Forelimb muscle (tissue), 1 donor: Measurements from ENCODE around the gene RFX4. TPM values are rescaled to one million over a fixed set of nuclear protein-coding genes. Genes with fewer than 3 reads are reported as not detected.
"Not testable (repeated sequence)": the region's sequence is repeated elsewhere in the genome, so short reads cannot be mapped to it uniquely, and the experiment has no call there.

Experiments used
- DNase-seq: peaks from one replicate; pipeline ENCODE4 v3.0.0-alpha.2; 2013; ENCODE audit warnings: low read depth
- polyA plus RNA-seq: library from polyadenylated mRNA; unstranded; fragments of 120-200 nt; gene quantifications from one replicate; pipeline ENCODE4 v1.2.1, GENCODE V29; 2013; ENCODE audit not compliant: insufficient read length

RFX4 gene
- polyA plus RNA-seq, 1 donor: 0.15 TPM

DNA sequence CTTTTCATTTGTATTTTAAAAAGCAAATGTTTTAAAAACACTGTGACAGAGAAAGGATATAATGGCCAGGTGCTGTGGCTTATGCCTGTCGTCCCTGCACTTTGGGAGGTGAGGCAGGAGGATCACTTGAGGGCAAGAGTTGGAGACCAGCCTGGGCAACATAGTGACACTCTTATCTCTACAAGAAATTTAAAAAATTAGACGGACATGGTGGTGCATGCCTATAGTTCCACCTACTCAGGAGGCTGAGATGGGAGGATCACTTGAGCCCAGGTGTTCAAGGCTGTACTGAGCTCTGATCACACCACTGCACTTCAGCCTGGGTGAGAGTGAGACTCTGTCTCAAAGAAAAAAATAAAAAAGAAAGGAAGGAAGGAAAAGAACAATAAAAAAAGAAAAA lies 7.8 kb downstream of the RFX4 start:
- DNase-seq: no peak

GRCh38 chr12:106594447-106594846 lies 11.6 kb downstream of the RFX4 start:
- DNase-seq: no peak

DNA sequence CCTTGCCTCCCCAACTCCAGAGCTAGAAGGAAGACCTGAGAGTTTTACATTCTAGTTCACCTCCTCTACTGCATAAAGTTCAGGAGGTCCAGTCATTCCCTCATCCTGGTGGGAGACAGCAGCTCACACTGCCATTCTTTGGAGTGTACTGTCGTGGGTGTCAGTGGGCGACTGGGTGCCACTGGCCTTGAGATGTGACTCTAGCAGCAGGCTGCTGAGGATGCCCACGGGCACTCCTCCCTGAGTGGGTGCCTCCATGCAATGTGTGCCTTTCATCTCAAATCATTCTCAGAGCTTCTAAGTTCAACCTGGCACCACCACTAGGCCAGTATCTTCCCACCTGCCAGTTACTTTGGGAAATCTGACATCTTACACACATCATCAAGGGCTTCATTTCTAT lies 12.5 kb downstream of the RFX4 start:
- DNase-seq: no peak

DNA sequence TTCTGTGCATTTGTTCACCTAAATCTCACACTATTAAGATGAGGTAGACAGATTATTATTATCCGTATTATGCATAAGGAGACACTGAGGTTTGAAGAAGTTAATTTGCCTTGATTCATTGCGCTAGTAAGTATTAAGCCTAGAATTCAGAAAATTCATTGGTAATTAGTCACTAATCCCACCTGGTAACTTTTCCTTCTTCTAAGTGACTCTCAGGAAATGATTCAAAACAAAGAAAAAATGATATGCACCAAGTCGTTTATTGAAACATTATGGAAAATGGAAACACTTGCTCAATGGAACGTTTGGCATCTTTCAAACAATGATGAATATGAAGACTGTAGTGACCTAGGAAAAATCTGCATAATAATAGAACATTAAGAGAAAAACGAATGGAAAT lies 15.2 kb downstream of the RFX4 start:
- no peak for DNase-seq

GRCh38 chr12:106599302-106599701 lies 16.5 kb downstream of the RFX4 start:
- DNase-seq: no peak

GRCh38 chr12:106600503-106600902 lies 17.7 kb downstream of the RFX4 start:
- no peak for DNase-seq

DNA sequence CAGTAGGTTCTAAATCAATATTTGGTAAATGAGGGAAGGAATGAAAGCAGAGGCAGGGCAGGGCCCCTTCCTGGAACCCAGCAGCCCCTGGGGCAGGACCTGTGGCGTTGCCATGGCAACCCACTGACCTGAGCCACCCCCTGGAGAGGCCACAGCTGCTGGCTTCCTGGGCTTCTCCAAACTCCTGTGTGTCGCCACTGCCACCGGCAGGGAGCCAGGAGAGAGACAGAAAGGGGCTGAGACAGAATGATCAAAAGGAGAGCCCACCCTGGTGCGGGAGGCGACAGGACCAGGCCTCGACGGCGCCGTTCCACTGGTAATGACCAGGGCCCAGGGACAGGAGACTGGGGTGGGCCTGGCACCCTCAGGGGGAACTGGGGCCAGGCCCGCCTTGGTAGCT lies 18.2 kb downstream of the RFX4 start:
- no peak for DNase-seq

- no peak for DNase-seq
These were observed 18.7 kb downstream of the RFX4 start for GRCh38 chr12:106601496-106601895.

GRCh38 chr12:106602076-106602475 lies 19.3 kb downstream of the RFX4 start:
- DNase-seq: no peak

GRCh38 chr12:106605254-106605653 lies 22.4 kb downstream of the RFX4 start:
- DNase-seq: no peak

DNA sequence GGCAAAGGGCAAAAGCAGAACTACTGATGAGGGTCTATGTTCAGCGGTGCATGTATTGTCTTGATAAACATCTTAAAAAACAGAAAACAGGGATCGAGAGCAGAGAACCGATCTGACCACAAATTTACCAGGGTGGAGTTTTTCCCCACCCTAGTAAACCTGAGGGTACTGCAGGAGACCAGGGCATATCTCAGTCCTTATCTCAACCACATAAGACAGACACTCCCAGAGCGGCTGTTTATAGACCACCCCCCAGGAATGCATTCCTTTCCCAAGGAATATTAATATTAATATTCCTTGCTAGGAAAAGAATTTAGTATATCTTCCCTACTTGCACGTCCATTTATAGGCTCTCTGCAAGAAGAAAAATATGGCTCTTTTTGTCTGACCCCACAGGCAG lies 37.8 kb downstream of the RFX4 start:
- DNase-seq: not testable (repeated sequence)

DNA sequence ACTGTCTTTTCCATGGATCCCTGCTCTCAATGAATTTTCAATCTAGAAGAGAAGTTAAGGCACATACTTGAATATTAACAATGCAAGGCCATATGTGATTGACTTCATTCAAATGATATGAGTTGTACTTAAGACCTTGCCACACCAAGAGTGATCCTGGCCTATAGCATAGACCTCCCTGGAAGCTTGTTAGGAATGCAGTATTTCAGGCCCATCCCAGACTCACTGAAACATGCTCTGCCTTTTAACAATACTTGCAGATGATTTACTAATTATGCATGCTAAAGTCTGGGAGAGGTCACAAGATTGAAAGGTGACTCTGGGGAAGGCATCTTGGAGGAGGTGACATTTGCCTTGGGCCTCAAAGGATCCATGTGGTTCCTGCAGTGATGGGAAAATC lies 43.2 kb downstream of the RFX4 start:
- no peak for DNase-seq

DNA sequence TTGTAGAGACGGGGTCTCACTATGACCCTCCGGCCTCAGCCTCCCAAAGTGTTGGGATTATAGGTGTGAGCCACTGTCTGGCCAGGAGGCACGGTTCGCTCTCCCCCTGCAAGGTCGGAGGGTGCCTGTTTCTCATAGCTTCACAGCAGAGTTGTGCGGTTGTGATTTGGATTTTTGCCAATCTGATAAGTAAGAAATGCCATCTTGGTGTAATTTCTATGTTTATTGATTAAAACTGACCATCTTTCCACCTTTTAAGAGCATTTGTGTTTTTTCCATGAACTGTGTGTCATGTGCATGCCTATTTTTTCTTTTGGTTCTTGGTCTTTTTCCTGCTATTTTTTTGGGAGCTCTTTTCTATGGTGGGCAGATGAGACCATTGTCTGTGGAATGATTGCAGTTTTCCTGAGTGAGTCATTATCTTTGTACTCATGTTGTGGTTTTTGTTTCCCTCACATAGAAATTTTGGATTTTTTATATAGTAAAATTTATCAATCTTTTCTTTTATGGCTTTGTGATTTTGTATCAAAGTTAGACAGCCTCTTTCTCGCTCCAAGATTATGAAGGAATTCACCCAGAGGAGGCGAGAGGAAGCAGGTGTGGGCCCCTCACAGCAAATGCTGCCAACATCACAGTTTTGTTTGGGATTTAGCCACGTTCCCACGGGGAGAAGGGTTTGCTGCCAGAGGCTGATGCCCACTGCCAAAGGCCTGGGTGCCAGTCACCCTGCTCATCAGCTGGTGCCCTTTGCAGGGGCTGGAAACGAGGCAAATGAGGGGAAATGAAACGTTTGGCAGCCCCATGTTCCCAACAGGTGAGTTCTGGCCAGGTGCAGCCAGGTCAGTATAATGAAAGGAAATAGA lies 47.2 kb downstream of the RFX4 start:
- no peak for DNase-seq

- no peak for DNase-seq
These were observed 48.3 kb downstream of the RFX4 start for GRCh38 chr12:106631150-106631549.

- no peak for DNase-seq
These were observed 49.0 kb downstream of the RFX4 start for GRCh38 chr12:106631797-106632196.

DNA sequence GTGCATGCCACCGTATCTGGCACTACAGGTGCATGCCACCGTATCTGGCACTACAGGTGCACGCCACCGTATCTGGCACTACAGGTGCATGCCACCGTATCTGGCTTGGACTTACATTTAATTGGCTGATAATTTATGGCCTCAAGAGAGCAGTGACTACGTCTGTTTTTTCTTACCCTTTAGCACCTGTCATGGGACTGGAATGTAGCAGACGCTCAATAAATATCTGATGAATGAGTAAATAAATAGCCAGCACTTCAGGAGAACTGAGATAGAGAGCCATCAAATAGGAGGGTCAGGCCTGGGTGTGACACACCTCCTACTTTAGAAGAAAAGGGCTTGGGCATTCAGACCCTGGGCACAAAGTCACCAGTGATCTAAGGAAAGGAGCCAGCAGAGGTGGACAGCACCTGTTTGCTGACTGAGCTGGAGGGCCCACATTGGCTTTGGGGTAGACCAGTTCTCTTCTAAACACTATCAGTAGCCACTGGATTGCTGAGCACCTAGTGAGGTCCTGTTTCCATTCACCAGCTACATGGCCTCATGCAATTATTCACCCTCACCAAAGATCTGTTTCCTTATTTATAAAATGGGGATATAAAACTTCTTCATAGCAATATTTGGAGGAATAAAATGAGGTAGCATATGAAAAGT lies 50.1 kb downstream of the RFX4 start:
- DNase-seq: no peak

DNA sequence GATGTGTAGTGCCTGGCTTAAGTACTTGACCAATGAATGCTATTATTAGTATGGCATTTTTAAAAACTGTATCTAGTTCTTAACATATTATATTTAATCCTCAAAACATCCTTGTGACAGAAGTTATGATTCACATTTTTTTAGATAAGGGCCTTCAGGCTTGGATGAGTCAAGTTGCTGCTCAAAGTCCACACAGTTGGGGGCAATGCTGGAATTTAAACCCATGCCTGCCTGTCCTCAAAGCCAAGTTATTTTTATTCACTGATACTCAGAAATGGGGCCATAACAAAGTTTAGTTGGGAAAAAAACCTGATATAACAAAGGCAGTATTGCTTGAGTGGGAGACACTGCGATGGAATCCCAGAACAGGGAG lies 50.6 kb downstream of the RFX4 start:
- DNase-seq: no peak

- DNase-seq: no peak
These were observed 51.4 kb downstream of the RFX4 start for GRCh38 chr12:106634206-106634605.

GRCh38 chr12:106643000-106643399 lies 60.2 kb downstream of the RFX4 start:
- no peak for DNase-seq

GRCh38 chr12:106644335-106645073 lies 61.7 kb downstream of the RFX4 start:
- no peak for DNase-seq

DNA sequence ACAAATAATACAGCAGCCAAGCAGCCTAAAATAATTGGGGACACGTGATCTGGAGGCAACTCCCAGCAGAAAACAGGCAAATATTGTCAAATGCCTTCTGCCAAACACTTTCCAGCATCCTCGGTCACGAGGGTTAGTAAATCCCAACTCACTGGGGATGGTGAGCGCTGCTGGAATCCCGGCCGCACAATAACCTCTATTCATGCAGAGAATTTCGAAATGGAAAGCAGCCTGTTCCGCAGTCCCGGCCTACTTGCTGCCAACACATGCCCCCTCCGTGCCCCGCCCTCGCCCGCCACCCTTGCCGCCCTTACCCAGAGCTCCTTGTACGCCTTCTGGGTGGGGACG lies 62.2 kb downstream of the RFX4 start:
- DNase-seq: peak; percentile 36

GRCh38 chr12:106645465-106646330 lies 62.9 kb downstream of the RFX4 start:
- DNase-seq: no peak
